ENCODE measurements around the gene DAAM2. TPM values are rescaled to one million over a fixed set of nuclear protein-coding genes. Genes with fewer than 3 reads are reported as not detected.

DAAM2 gene
- polyA plus RNA-seq, 4 donors: 0.89 to 12.9 (median 7.6) TPM

- Histone ChIP-seq H3K4me3 (ENCODE audit: low read depth in 1 of 3, low read length in 3 of 3) (no peak overlapping the region), H3K36me3 (ENCODE audit: control insufficient read depth in 3 of 3, insufficient read depth in 2 of 3, low read depth in 1 of 3, low read length in 3 of 3) (no peaks in the 10 kb centered on the region), H3K9me3 (ENCODE audit: control insufficient read depth in 2 of 2, insufficient read depth in 1 of 2, low read depth in 1 of 2, low read length in 1 of 2) (no peaks in the 10 kb centered on the region), H3K4me1 (ENCODE audit: control insufficient read depth in 3 of 3, insufficient read depth in 2 of 3, low read depth in 1 of 3, low read length in 2 of 3) (peaks cover 0 to 7% (median 0%) of the 10 kb centered on the region in 3 donors), H3K27ac (ENCODE audit: low read depth in 1 of 3, low read length in 2 of 3) (no peak overlapping the region), H3K27me3 (ENCODE audit: control insufficient read depth in 3 of 3, insufficient read depth in 3 of 3, low read length in 3 of 3) (peaks cover 0 to 4% (median 0%) of the 10 kb centered on the region in 3 donors)
- FAIRE-seq (no peak), DNase-seq (no peak)
- WGBS, 3 donors: 80 to 88% (median 82%) methylated on average over 5 of the region's 5 CpGs
Observed at GRCh38 chr6:39804466-39805065, 12.4 kb downstream of the DAAM2 start.

- DNase-seq (no peak), FAIRE-seq (no peak)
- no peak overlapping the region for H3K4me3 ChIP-seq (ENCODE audit: low read depth in 1 of 3, low read length in 3 of 3)
- H3K36me3 ChIP-seq (ENCODE audit: control insufficient read depth in 3 of 3, insufficient read depth in 2 of 3, low read depth in 1 of 3, low read length in 3 of 3): no peaks in the 10 kb centered on the region
- WGBS, 3 donors: 58 to 76% (median 69%) methylated on average over 1 of the region's 1 CpG
- H3K27me3 ChIP-seq (ENCODE audit: control insufficient read depth in 3 of 3, insufficient read depth in 3 of 3, low read length in 3 of 3): peaks cover 0 to 2% (median 0%) of the 10 kb centered on the region in 3 donors
- no peak overlapping the region for H3K27ac ChIP-seq (ENCODE audit: low read depth in 1 of 3, low read length in 2 of 3)
- H3K9me3 ChIP-seq (ENCODE audit: control insufficient read depth in 2 of 2, insufficient read depth in 1 of 2, low read depth in 1 of 2, low read length in 1 of 2): no peaks in the 10 kb centered on the region
- peaks cover 0 to 7% (median 0%) of the 10 kb centered on the region in 3 donors for H3K4me1 ChIP-seq (ENCODE audit: control insufficient read depth in 3 of 3, insufficient read depth in 2 of 3, low read depth in 1 of 3, low read length in 2 of 3)
Observed at GRCh38 chr6:39806278-39806677, 14.1 kb downstream of the DAAM2 start.

- H3K9me3 ChIP-seq (ENCODE audit: control insufficient read depth in 2 of 2, insufficient read depth in 1 of 2, low read depth in 1 of 2, low read length in 1 of 2): no peaks in the 10 kb centered on the region
- H3K36me3 ChIP-seq (ENCODE audit: control insufficient read depth in 3 of 3, insufficient read depth in 2 of 3, low read depth in 1 of 3, low read length in 3 of 3): no peaks in the 10 kb centered on the region
- DNase-seq (no peak), FAIRE-seq (no peak)
- peaks cover 0 to 7% (median 0%) of the 10 kb centered on the region in 3 donors for H3K4me1 ChIP-seq (ENCODE audit: control insufficient read depth in 3 of 3, insufficient read depth in 2 of 3, low read depth in 1 of 3, low read length in 2 of 3)
- no peak overlapping the region for H3K27ac ChIP-seq (ENCODE audit: low read depth in 1 of 3, low read length in 2 of 3)
- peaks cover 0 to 2% (median 0%) of the 10 kb centered on the region in 3 donors for H3K27me3 ChIP-seq (ENCODE audit: control insufficient read depth in 3 of 3, insufficient read depth in 3 of 3, low read length in 3 of 3)
- 80 to 83% (median 80%) methylated on average over 3 of the region's 3 CpGs for WGBS, 3 donors
- no peak overlapping the region for H3K4me3 ChIP-seq (ENCODE audit: low read depth in 1 of 3, low read length in 3 of 3)
Observed at GRCh38 chr6:39808346-39808745, 16.2 kb downstream of the DAAM2 start.

GRCh38 chr6:39808964-39809363 lies 16.8 kb downstream of the DAAM2 start:
- Histone ChIP-seq H3K27ac (ENCODE audit: low read depth in 1 of 3, low read length in 2 of 3) (peak overlapping the region in 1 of 3 donors; percentile 37), H3K4me1 (ENCODE audit: control insufficient read depth in 3 of 3, insufficient read depth in 2 of 3, low read depth in 1 of 3, low read length in 2 of 3) (peaks cover 0 to under 1% (median 0%) of the 10 kb centered on the region in 3 donors), H3K27me3 (ENCODE audit: control insufficient read depth in 3 of 3, insufficient read depth in 3 of 3, low read length in 3 of 3) (peaks cover 0 to 2% (median 0%) of the 10 kb centered on the region in 3 donors), H3K4me3 (ENCODE audit: low read depth in 1 of 3, low read length in 3 of 3) (no peak overlapping the region), H3K9me3 (ENCODE audit: control insufficient read depth in 2 of 2, insufficient read depth in 1 of 2, low read depth in 1 of 2, low read length in 1 of 2) (no peaks in the 10 kb centered on the region), H3K36me3 (ENCODE audit: control insufficient read depth in 3 of 3, insufficient read depth in 2 of 3, low read depth in 1 of 3, low read length in 3 of 3) (no peaks in the 10 kb centered on the region)
- no peak for FAIRE-seq
- no peak for DNase-seq
- 32 to 52% (median 34%) methylated on average over 5 of the region's 5 CpGs for WGBS, 3 donors

- Histone ChIP-seq H3K4me1 (ENCODE audit: control insufficient read depth in 3 of 3, insufficient read depth in 2 of 3, low read depth in 1 of 3, low read length in 2 of 3) (no peaks in the 10 kb centered on the region), H3K36me3 (ENCODE audit: control insufficient read depth in 3 of 3, insufficient read depth in 2 of 3, low read depth in 1 of 3, low read length in 3 of 3) (no peaks in the 10 kb centered on the region)
Observed at GRCh38 chr6:39811835-39812345, 19.7 kb downstream of the DAAM2 start.

GRCh38 chr6:39812496-39812852 lies 20.3 kb downstream of the DAAM2 start:
- Histone ChIP-seq H3K27me3 (ENCODE audit: control insufficient read depth in 3 of 3, insufficient read depth in 3 of 3, low read length in 3 of 3) (peaks cover 0 to 2% (median 0%) of the 10 kb centered on the region in 3 donors), H3K4me3 (ENCODE audit: low read depth in 1 of 3, low read length in 3 of 3) (no peak overlapping the region), H3K9me3 (ENCODE audit: control insufficient read depth in 2 of 2, insufficient read depth in 1 of 2, low read depth in 1 of 2, low read length in 1 of 2) (no peaks in the 10 kb centered on the region), H3K36me3 (ENCODE audit: control insufficient read depth in 3 of 3, insufficient read depth in 2 of 3, low read depth in 1 of 3, low read length in 3 of 3) (no peaks in the 10 kb centered on the region), H3K27ac (ENCODE audit: low read depth in 1 of 3, low read length in 2 of 3) (peak overlapping the region in 1 of 3 donors; percentile 74), H3K4me1 (ENCODE audit: control insufficient read depth in 3 of 3, insufficient read depth in 2 of 3, low read depth in 1 of 3, low read length in 2 of 3) (no peaks in the 10 kb centered on the region)
- 58 to 67% (median 66%) methylated on average over 2 of the region's 2 CpGs for WGBS, 3 donors
- DNase-seq (no peak), FAIRE-seq (no peak)

More at GRCh38 chr6:39811835-39812345, 19.7 kb downstream of the DAAM2 start:
- Histone ChIP-seq H3K4me3 (ENCODE audit: low read depth in 1 of 3, low read length in 3 of 3) (no peak overlapping the region), H3K9me3 (ENCODE audit: control insufficient read depth in 2 of 2, insufficient read depth in 1 of 2, low read depth in 1 of 2, low read length in 1 of 2) (no peaks in the 10 kb centered on the region), H3K27ac (ENCODE audit: low read depth in 1 of 3, low read length in 2 of 3) (peak overlapping the region in 1 of 3 donors; percentile 74), H3K27me3 (ENCODE audit: control insufficient read depth in 3 of 3, insufficient read depth in 3 of 3, low read length in 3 of 3) (peaks cover 0 to 2% (median 0%) of the 10 kb centered on the region in 3 donors)
- DNase-seq (no peak), FAIRE-seq (no peak)
- 45 to 76% (median 66%) methylated on average over 3 of the region's 3 CpGs for WGBS, 3 donors

- H3K9me3 ChIP-seq (ENCODE audit: control insufficient read depth in 2 of 2, insufficient read depth in 1 of 2, low read depth in 1 of 2, low read length in 1 of 2): no peaks in the 10 kb centered on the region
- no peaks in the 10 kb centered on the region for H3K4me1 ChIP-seq (ENCODE audit: control insufficient read depth in 3 of 3, insufficient read depth in 2 of 3, low read depth in 1 of 3, low read length in 2 of 3)
- peak in 1 of 2 donors; percentile 7 for DNase-seq
- no peak overlapping the region for H3K4me3 ChIP-seq (ENCODE audit: low read depth in 1 of 3, low read length in 3 of 3)
- no peak for FAIRE-seq
- no peaks in the 10 kb centered on the region for H3K36me3 ChIP-seq (ENCODE audit: control insufficient read depth in 3 of 3, insufficient read depth in 2 of 3, low read depth in 1 of 3, low read length in 3 of 3)
- peaks cover 0 to 2% (median 0%) of the 10 kb centered on the region in 3 donors for H3K27me3 ChIP-seq (ENCODE audit: control insufficient read depth in 3 of 3, insufficient read depth in 3 of 3, low read length in 3 of 3)
- WGBS, 3 donors: 32 to 40% (median 36%) methylated on average over 9 of the region's 9 CpGs
- H3K27ac ChIP-seq (ENCODE audit: low read depth in 1 of 3, low read length in 2 of 3): peak overlapping the region in 1 of 3 donors; percentile 74
Observed at GRCh38 chr6:39812853-39813533, 20.8 kb downstream of the DAAM2 start.

- no peak for FAIRE-seq
- WGBS, 3 donors: 89 to 94% (median 91%) methylated on average over 4 of the region's 4 CpGs
Observed at GRCh38 chr6:39814236-39814635, 22.1 kb downstream of the DAAM2 start.

More at GRCh38 chr6:39814236-39814635, 22.1 kb downstream of the DAAM2 start:
- DNase-seq: no peak
- H3K4me3 ChIP-seq (ENCODE audit: low read depth in 1 of 3, low read length in 3 of 3): no peak overlapping the region
- H3K4me1 ChIP-seq (ENCODE audit: control insufficient read depth in 3 of 3, insufficient read depth in 2 of 3, low read depth in 1 of 3, low read length in 2 of 3): no peaks in the 10 kb centered on the region
- no peaks in the 10 kb centered on the region for H3K9me3 ChIP-seq (ENCODE audit: control insufficient read depth in 2 of 2, insufficient read depth in 1 of 2, low read depth in 1 of 2, low read length in 1 of 2)
- H3K36me3 ChIP-seq (ENCODE audit: control insufficient read depth in 3 of 3, insufficient read depth in 2 of 3, low read depth in 1 of 3, low read length in 3 of 3): no peaks in the 10 kb centered on the region
- peaks cover 0 to 2% (median 0%) of the 10 kb centered on the region in 3 donors for H3K27me3 ChIP-seq (ENCODE audit: control insufficient read depth in 3 of 3, insufficient read depth in 3 of 3, low read length in 3 of 3)
- no peak overlapping the region for H3K27ac ChIP-seq (ENCODE audit: low read depth in 1 of 3, low read length in 2 of 3)
